HAP-1 (cell line): Measurements from ENCODE around the gene SLC4A7.
"Not testable (repeated sequence)": the region's sequence is repeated elsewhere in the genome, so short reads cannot be mapped to it uniquely, and the experiment has no call there.

Source experiments
- DNase-seq, 2 experiments: peaks; one replicate each; pipeline ENCODE4 v3.0.0-alpha.2; 2016 to 2020; ENCODE audit warnings: low spot score in 2 of 2
- H3K27me3 ChIP-seq: fragments of 250-450 bp; sonication (Bioruptor Pico); 2 replicates; pipeline ENCODE4 v1.5.1; 2020; ENCODE audit warnings: low read depth, mild to moderate bottlenecking, moderate library complexity
- H3K36me3 ChIP-seq: fragments of 250-450 bp; sonication (Bioruptor Pico); replicated peaks from 2 replicates; pipeline ENCODE4 v1.5.1; 2020; ENCODE audit warnings: mild to moderate bottlenecking
- H3K4me1 ChIP-seq: fragments of 250-450 bp; sonication (Bioruptor Pico); 2 replicates; pipeline ENCODE4 v1.5.1; 2020; ENCODE audit warnings: mild to moderate bottlenecking
- H3K4me3 ChIP-seq: fragments of 250-450 bp; sonication (Bioruptor Pico); 2 replicates; pipeline ENCODE4 v1.5.1; 2020; ENCODE audit warnings: mild to moderate bottlenecking, moderate library complexity
- H3K9me3 ChIP-seq: fragments of 250-450 bp; sonication (Bioruptor Pico); 2 replicates; pipeline ENCODE4 v1.5.1; 2020; ENCODE audit warnings: mild to moderate bottlenecking, moderate library complexity
- in situ Hi-C: fragments of 300-500 bp; cut with MboI; formaldehyde crosslinking; loops from 3 replicates; pipeline ENCODE4 v1.14.3; 2020; ENCODE audit warnings: low sequenced_read_pairs, inconsistent platforms, mixed read lengths

Gene SLC4A7

DNA sequence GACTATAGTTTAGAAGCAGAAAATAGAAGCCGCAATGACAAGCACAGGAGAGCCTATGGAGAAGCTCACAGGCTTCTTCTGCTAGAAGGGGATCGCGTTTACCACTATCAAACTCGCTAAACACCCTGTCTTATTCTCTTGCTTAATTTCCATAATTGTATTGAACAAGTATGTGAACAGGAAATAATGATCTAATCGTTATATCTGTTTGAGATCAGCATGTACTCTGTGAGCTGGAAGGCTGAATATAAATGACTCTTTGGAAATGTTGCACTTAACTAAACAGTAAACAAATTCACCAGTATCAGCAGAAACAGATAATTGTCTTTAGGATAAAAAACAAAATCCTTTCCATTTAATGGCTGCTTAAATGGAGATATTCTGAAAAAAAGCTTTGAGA lies 130.0 kb downstream of the SLC4A7 start:
- Histone ChIP-seq H3K9me3 (no peaks in the 10 kb centered on the region), H3K4me3 (no peak overlapping the region), H3K36me3 (no peaks in the 10 kb centered on the region), H3K4me1 (peaks cover 18% of the 10 kb centered on the region), H3K27me3 (no peaks in the 10 kb centered on the region)
- DNase-seq, result peak; percentile 40 to 87
- in situ Hi-C loops, result no loop called here

DNA sequence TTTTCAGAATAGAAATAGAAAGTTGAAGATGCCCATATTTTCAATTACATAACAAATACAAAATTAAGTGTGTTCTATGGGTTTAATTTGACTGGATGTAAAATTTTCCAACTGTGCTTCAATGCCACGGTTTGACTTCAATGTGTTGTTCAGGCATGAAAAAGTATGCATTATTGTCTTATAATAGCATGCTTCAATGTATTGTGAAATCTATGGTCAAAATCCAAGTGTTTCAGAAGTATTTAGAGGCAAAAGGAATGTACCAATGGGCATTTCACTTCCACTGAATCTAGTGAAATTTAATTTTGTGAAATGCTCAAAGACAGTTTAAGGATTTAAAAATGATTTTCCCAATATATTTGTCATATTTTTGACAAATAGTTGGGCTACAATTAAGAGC lies 131.0 kb downstream of the SLC4A7 start:
- Histone ChIP-seq H3K4me3 (no peak overlapping the region), H3K36me3 (no peaks in the 10 kb centered on the region), H3K4me1 (peaks cover 18% of the 10 kb centered on the region), H3K9me3 (no peaks in the 10 kb centered on the region), H3K27me3 (no peaks in the 10 kb centered on the region)
- in situ Hi-C loops, result no loop called here
- DNase-seq, result no peak

DNA sequence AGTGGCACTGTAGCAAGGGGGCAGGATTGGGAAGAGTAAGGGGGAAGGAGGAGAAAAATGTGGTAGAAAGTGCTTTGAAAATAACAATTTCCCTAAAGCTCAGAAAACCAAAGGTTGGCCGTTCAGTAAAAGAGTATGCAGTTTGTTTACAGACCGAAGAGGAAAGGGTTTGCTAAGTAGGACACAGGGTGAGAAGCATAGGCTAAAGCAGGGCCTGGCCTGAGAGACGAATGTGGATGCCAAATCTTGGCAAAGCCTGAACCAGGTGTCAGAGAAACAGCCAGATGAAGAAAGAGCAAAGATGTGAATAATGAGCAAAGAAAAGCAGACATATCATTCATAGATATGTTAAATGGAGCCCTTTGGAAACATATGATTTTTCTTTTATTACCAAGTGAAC lies 132.1 kb downstream of the SLC4A7 start:
- no peaks in the 10 kb centered on the region for H3K27me3 ChIP-seq
- H3K36me3 ChIP-seq, result no peaks in the 10 kb centered on the region
- in situ Hi-C loops, result no loop called here
- peaks cover 18% of the 10 kb centered on the region for H3K4me1 ChIP-seq
- H3K9me3 ChIP-seq, result no peaks in the 10 kb centered on the region
- no peak for DNase-seq
- H3K4me3 ChIP-seq, result no peak overlapping the region

DNA sequence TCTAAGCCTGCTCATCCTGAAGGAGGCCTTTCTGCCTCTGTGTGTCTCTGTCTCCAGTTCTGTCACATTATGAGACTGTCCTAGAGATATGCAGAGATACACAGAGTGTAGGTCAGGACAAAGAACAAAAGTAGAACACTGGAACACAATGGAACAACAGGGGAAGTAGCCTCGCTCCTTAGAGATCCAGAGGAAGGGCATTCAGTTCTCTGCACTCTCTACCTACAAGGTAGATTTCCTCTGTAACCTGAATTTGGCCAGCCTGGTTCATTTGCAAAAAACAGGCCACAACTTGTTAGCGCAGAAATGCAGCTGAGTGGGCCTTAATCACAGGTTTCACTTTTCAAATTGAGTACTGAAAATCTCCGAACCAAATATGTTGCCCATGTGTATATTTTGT lies 134.4 kb downstream of the SLC4A7 start:
- Histone ChIP-seq H3K4me1 (peaks cover 13% of the 10 kb centered on the region), H3K36me3 (no peaks in the 10 kb centered on the region), H3K4me3 (no peak overlapping the region), H3K9me3 (no peaks in the 10 kb centered on the region), H3K27me3 (no peaks in the 10 kb centered on the region)
- DNase-seq, result no peak
- in situ Hi-C loops, result no loop called here

DNA sequence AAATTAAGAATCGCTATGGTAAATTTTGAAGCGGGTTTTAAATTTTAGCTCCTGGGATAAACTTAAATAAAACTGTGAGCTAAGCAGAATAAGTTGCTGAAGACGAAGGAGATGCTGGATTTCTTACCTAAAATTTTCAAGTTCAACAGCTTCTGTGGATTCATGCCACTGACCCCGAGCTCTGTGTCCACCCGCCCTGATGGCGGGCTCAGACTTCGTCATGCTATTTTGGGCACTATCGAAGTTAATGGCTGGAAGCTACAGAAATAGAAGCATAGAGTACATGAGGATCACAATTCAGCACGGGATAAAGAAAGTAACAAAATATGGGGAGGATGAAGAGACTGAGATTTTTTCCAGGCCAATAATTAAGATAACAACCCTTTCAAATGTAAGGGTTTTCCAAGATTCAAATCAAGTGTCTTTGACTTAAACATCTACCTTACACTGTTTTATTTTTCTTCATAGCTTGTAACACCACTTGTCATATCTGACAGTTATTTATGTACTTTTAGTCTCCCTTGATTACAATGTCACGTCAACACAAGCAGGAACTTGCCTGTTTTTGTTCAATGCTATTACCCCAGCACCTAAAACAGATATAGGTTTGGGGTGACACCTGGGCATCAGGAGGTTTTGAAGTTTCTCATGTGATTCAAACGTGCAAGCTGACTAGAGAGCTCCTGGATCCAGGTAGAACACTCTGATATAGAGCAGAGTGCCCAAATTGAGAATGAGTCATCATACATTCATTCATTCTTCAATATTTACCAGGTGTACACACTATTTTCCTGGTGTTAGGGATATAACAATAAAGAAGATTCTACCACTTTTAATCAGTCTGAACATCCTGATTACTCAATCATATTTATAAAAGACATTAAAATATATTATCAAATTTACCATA lies 138.0 kb downstream of the SLC4A7 start:
- in situ Hi-C loops, result no loop called here
- no peaks in the 10 kb centered on the region for H3K36me3 ChIP-seq

DNA sequence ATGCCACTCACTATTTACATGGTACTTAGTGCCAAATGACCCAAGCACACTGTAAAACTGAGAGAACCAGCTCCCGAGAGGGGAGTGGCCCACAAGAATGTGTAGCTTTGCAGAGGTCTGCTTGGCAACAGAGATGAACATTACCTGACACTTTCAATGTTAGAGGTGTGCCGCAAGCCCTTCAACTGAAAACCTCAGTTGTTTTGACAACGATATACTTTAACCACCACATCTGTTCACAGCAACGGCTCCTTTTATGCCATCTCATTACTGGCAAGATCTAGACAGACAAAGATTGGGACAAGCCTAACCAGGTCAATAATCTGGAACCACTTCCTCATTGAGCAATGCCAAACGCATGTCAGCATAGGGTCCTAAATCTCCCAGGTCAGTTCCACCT lies 138.7 kb downstream of the SLC4A7 start:
- H3K27me3 ChIP-seq, result no peaks in the 10 kb centered on the region
- H3K4me3 ChIP-seq, result no peak overlapping the region
- H3K9me3 ChIP-seq, result no peaks in the 10 kb centered on the region
- H3K36me3 ChIP-seq, result no peaks in the 10 kb centered on the region
- in situ Hi-C loops, result no loop called here
- no peaks in the 10 kb centered on the region for H3K4me1 ChIP-seq
- no peak for DNase-seq

More for the DNA sequence above, 138.0 kb downstream of the SLC4A7 start:
- H3K4me3 ChIP-seq, result no peak overlapping the region
- DNase-seq, result no peak
- H3K9me3 ChIP-seq, result no peaks in the 10 kb centered on the region
- no peaks in the 10 kb centered on the region for H3K4me1 ChIP-seq
- no peaks in the 10 kb centered on the region for H3K27me3 ChIP-seq

DNA sequence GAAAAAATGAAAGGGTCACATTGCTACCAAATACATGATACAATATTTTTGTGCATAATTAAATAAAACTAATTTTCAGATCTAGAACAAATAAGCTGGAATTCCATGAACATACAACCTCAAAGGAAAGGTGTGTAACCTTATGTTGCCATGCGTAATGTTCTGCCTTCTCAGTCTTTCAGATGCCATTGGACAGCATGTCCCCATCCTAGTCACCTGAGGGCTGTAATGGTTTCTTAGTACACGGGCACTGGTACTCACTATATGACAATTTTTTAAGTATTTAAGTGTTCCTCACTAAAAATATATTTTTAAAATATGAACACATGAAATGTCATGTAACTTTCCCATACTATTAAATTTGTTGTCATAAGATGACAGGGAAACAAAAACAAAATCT lies 139.1 kb downstream of the SLC4A7 start:
- Histone ChIP-seq H3K36me3 (no peaks in the 10 kb centered on the region), H3K27me3 (no peaks in the 10 kb centered on the region), H3K4me1 (no peaks in the 10 kb centered on the region), H3K9me3 (no peaks in the 10 kb centered on the region), H3K4me3 (no peak overlapping the region)
- DNase-seq, result no peak
- in situ Hi-C loops, result no loop called here

DNA sequence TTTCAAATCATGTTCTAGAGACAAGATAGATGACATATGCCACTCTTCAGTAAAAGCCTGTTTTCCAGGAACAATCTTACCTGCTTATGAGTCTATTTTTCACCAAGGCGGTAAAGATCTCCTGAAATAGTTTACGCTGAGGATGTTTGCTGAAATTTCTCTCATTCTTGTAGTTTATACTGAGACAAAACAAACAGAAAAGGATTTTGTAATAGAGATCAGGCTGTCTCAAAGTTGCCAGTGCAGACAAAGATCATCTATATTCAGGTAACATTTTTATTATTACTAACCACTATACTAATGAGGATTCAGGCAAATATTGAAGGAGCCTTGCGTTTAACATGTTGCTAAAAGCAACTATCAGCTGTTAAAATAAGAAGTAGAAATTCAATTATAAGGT lies 140.0 kb downstream of the SLC4A7 start:
- H3K36me3 ChIP-seq, result no peaks in the 10 kb centered on the region
- H3K27me3 ChIP-seq, result no peaks in the 10 kb centered on the region
- no peaks in the 10 kb centered on the region for H3K4me1 ChIP-seq
- no peak overlapping the region for H3K4me3 ChIP-seq
- in situ Hi-C loops, result no loop called here
- DNase-seq, result no peak
- no peaks in the 10 kb centered on the region for H3K9me3 ChIP-seq

DNA sequence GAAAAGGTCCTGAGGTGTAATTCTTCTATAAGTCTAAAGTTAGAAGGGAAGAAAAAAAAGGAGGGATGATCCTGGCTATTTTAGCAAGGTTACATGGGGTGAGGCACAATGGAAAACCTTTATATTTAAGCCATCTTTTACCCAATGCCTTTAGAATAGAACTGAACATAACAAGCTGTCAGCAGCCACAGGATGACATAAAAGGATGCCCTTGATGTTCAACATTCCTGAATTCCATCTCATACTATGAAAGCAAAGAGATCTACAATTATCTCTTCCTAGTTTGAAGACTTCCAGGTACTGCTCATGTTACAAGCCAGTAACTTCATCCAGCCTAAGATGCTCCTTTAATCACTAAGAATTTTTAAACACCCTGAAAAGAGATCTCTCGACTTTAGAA lies 141.9 kb downstream of the SLC4A7 start:
- DNase-seq, result no peak
- Histone ChIP-seq H3K4me3 (no peak overlapping the region), H3K36me3 (no peaks in the 10 kb centered on the region), H3K4me1 (no peaks in the 10 kb centered on the region), H3K9me3 (no peaks in the 10 kb centered on the region), H3K27me3 (no peaks in the 10 kb centered on the region)
- in situ Hi-C loops, result no loop called here

DNA sequence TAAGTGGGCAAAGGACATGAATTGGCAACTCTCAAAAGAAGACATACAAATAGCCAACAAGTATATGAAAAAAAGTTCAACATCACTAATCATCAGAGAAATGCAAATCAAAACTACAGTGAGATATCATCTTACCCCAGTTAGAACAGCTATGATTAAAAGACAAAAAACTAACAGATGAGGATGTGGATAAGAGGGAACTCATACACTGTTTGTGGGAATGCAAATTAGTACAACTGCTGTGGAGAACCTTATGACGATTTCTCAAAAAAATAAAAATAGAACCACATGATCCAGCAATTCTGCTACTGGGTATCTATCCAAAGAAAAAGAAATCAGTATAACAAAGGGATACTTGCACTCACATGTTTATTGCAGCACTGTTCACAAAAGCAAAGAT lies 143.7 kb downstream of the SLC4A7 start:
- no peaks in the 10 kb centered on the region for H3K27me3 ChIP-seq
- in situ Hi-C loops, result no loop called here
- no peaks in the 10 kb centered on the region for H3K36me3 ChIP-seq
- no peak overlapping the region for H3K4me3 ChIP-seq
- no peaks in the 10 kb centered on the region for H3K9me3 ChIP-seq
- DNase-seq, result no peak
- H3K4me1 ChIP-seq, result no peaks in the 10 kb centered on the region

DNA sequence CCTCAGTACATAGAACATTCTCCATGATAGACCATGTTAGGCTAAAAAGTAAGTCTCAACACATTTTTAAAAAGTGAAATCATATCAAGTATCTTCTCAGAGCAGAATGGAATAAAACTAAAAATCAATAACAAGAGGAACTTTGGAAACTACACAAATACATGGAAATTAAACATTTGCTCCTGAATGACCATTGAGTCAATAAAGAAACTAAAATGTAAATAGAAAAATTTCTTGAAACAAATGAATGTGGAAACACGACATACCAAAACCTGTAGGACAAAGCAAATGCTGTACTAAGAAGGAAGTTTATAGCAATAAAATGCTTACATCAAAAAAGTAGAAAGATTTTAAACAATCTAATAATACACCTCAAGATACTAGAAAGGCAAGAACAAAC lies 148.6 kb downstream of the SLC4A7 start:
- Histone ChIP-seq H3K36me3 (no peaks in the 10 kb centered on the region), H3K4me1 (no peaks in the 10 kb centered on the region), H3K27me3 (no peaks in the 10 kb centered on the region), H3K4me3 (no peak overlapping the region), H3K9me3 (no peaks in the 10 kb centered on the region)
- in situ Hi-C loops, result no loop called here
- no peak for DNase-seq

DNA sequence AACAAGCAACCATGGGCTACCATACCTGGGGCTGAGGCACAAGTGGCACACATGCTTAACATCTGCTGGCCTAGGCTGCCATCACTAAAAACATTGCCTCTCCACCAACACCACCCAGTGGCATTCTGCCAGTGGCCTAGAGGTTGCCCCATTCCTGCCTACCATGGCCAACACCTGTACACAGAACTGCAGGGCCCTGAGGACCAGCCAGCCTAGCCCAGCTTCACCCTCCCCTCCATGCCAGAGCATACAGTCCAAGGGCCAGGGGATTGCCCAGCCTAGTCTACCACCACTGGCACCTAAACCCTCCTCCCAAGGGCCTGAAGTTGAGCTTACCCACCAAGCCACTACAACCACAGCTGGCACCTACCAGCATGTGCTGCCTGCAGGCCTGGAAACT lies 150.3 kb downstream of the SLC4A7 start:
- H3K27me3 ChIP-seq, result no peaks in the 10 kb centered on the region
- no peak overlapping the region for H3K4me3 ChIP-seq
- in situ Hi-C loops, result no loop called here

DNA sequence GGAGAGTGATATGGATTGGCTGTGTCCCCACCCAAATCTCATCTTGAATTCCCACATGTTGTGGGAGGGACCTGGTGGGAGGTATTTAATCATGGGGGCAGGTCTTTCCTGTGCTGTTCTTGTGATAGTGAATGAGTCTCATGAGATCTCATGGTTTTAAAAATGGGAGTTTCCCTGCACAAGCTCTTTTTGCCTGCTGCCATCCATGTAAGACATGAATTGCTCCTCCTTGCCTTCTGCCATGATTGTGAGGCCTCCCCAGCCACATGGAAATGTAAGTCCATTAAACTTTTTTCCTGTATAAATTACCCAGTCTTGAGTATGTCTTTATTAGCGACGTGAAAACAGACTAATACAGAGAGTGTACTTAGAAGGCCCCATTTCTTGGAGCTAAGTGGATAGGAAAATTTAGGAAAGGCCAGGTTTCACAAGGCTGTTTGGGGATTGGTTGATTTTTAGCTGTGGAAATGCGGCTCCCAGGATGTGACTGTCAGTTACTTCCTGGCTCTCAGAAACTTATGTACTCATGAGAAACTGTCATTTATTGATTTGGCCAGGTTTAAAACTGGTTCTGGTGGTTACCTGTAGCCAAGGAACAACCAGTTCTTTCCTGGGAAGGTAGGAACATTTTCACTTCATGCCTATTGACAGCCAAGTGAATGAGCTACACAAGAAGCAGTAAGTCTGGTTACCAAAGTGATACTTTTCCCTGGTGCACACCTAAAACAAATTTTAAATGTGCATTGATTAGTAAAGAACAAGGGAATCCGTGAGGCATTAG lies 155.0 kb downstream of the SLC4A7 start:
- in situ Hi-C loops, H3K4me3 ChIP-seq, H3K36me3 ChIP-seq, H3K27me3 ChIP-seq, H3K4me1 ChIP-seq, DNase-seq, H3K9me3 ChIP-seq: not testable (repeated sequence)

More for the DNA sequence above, 150.3 kb downstream of the SLC4A7 start:
- H3K4me1 ChIP-seq, result no peaks in the 10 kb centered on the region
- no peaks in the 10 kb centered on the region for H3K36me3 ChIP-seq
- H3K9me3 ChIP-seq, result peaks cover 2% of the 10 kb centered on the region; the same call in 1 of the 2 replicates
- DNase-seq, result no peak
